HG02623 (cell line): ENCODE results near the gene LAMA5.

ENCODE experiments used
- ATAC-seq: cut with Tn5 transposase; IDR thresholded peaks from one replicate; pipeline ENCODE4 v1.9.1; 2021; ENCODE audit warnings: moderate library complexity; ENCODE audit not compliant: unreplicated experiment

The LAMA5 gene, protein sequence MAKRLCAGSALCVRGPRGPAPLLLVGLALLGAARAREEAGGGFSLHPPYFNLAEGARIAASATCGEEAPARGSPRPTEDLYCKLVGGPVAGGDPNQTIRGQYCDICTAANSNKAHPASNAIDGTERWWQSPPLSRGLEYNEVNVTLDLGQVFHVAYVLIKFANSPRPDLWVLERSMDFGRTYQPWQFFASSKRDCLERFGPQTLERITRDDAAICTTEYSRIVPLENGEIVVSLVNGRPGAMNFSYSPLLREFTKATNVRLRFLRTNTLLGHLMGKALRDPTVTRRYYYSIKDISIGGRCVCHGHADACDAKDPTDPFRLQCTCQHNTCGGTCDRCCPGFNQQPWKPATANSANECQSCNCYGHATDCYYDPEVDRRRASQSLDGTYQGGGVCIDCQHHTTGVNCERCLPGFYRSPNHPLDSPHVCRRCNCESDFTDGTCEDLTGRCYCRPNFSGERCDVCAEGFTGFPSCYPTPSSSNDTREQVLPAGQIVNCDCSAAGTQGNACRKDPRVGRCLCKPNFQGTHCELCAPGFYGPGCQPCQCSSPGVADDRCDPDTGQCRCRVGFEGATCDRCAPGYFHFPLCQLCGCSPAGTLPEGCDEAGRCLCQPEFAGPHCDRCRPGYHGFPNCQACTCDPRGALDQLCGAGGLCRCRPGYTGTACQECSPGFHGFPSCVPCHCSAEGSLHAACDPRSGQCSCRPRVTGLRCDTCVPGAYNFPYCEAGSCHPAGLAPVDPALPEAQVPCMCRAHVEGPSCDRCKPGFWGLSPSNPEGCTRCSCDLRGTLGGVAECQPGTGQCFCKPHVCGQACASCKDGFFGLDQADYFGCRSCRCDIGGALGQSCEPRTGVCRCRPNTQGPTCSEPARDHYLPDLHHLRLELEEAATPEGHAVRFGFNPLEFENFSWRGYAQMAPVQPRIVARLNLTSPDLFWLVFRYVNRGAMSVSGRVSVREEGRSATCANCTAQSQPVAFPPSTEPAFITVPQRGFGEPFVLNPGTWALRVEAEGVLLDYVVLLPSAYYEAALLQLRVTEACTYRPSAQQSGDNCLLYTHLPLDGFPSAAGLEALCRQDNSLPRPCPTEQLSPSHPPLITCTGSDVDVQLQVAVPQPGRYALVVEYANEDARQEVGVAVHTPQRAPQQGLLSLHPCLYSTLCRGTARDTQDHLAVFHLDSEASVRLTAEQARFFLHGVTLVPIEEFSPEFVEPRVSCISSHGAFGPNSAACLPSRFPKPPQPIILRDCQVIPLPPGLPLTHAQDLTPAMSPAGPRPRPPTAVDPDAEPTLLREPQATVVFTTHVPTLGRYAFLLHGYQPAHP (N-terminal part only)

DNA sequence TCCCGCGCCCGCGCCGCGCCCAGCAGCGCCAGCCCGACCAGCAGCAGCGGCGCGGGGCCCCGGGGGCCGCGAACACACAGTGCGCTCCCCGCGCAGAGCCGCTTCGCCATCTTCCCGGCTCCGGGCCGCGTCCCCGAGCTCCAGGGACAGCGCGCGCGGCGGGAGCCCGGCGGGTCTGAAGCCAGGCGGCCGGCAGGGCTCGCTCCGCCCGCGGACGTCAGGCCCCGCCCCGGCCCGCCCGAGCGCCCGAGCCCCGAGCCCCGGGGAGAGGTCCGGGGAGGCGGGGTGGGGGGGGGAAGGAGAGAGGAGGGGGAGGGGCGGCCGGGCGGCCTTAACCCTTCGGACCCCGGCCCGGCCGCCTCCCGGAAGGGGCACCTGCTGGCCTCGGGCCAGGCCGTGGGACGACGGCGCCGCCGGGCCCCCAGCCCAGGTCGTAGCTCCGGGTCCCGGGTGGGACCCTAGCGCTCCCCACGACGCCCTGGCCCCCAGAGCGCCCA, at the start of gene LAMA5:
Gene LAMA5, minus strand, starts transcription at position 177 of the 497 bp plus-strand sequence. Its CDS starts 67 bp downstream, at position 110.
- ATAC-seq: no peak

DNA sequence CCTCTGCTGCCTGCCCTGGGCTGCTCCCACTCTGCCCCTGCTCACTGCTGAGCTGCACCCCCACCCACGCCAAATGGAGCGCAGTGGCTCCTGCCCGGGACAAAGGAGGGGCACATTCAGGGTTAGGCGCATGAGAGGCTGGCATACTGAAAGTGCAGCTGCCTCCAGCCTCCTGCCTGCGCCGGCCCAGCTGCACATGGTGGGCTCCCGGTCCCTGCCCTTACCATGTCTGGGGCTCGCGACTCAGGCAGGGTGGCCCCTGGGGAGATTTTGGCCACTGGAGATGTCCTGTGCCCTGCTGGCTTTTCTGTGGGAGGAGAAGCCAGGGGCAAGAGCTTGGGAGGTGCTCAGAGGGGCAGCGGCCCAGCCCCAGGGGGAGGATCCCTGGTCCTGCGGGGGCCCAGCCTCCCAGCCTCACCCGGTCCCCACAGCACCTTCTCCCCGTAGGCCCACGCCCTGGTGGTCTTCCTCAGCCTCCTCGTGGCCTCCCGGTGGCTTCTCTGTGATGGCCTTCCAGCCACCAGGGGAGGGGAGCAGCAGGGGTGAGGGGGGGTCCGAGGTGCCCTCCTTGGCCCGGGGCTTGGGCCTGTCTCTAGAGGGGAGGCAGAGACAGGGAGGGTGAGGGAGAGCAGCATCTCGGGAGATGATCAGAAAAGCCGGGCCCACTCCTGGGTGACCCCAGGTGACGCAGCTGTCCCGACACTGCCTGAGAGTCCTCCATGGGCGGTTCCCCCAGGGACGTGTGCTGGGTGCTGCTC, 48.4 kb upstream of the LAMA5 start:
- ATAC-seq: no peak

DNA sequence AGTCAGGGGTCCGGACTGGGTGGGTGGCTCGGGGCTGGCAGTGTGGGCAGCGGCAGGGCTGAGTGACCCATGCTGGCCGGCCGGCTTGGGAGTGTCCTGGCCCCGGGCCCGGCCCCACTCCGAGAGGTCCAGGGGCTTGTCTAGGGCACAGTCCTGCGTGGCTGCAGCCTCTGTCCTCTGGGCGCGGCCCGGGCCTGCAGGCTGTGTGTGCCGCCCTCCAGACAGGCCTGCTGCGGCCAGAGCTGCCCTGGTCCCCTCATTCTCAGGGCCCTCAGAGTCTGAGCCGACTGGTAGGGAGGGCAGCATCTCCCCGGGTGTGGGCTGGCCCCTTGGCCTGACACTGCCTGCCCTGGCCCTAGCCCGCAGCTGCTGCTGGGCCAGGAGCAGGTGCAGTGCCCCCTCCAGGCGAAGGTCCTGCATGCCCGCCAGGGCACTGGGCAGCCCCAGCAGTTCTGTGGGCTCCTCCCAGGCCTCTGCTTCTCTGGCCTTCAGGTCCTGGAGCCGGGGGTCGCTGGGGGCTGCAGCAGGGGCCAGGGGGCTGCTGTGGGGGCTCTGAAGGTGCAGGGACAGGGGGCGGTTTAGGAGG, 46.9 kb upstream of the LAMA5 start:
- no peak for ATAC-seq

DNA sequence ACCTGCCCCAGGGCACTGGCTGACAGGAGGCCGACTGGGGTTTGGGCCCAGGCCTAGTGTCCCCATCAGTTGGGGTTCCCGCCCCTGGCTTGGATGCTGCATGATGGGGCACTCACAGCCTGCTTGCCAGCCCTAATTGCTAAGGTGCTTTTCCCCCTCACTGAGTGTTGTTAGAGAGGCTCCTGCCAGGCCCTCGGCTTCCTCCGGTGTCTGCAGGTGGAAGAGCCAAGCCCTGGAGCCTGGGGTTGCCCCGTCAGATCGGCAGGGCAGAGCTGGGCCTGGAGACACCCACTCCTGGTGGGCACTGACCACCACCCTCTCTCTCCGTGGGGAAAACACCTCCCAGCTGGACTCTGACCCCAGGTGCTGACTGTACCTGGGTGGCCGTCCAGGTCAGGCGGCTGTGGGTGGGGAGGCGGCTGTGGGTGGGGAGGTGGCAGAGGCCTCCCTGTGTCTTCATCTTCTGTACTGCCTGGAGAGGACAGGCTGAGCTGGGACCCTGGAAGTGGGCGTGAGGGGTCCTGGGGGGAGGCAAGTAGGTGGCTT, 46.0 kb upstream of the LAMA5 start:
- no peak for ATAC-seq

DNA sequence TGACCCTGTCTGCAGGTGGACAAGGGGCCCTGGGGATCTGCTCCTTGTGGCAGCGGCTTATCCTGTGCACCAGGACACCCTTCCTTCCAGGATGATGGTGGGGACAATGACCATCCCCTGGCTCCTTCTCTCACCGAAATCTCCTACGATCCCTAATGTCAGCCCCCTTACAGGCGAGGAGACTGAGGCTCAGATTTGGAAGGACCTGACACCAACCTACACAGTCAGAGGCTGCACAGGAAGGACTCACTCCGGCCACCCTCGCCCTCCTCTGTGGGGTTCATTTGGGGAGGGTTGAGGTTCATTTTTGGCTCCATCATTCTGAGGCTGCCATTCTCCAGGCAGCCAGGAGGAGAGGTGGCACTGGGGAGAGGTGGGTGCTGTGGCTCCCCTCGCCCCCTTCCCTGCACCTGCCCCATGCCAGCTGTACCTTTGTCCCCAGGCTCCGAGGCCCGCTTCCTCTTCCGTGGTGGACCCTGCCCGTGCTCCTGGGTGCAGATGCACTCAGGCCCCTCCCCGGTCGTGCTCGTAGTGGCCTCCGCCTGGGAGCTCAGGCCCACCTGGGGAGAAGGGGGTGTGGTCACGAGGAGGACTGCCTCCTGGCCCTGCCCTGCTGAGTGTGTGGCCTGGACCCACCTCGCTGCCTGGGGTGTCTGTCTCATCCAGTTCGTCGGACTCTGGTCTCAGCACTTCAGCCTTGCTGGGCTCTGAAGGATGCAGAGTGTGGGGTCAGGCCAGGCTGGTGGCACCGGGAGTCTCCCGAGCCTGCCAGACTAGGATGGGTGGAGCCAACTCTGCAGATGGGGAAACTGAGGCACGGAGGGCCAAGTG, 45.3 kb upstream of the LAMA5 start:
- ATAC-seq: no peak

DNA sequence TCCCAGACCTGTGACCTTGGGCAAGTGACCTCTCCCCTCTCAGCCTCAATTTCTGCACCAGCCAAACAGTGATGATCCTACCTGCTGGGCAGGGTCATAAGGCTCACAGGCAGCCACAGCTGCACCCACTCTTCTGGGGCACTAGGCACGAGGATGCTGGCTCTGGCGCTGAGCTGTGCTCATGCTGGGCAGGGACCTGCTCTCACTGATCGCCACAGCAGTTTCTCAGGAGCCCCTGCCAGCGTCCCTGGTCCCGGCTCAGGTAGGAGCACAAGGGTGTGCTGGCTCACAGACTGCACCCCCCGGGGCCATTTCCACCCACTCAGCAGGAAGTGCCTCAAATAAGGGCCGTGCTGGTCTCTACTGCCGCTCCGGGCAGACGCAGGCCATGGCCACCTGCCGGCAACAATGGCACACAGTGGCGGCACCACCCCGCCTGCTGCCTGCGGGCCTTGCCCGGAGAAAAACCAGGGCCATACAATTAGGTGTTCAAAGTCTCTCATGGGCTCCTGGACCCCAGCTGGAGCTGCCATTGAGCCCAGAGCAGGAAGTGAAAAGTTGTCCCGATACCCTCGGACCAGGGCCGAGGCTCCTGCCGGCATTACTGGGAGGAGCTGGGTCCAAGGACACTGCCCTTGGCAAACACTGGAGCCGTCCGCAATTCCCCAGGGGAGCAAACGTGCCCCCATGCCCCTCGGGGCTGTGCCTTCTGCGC, 44.5 kb upstream of the LAMA5 start:
- no peak for ATAC-seq

DNA sequence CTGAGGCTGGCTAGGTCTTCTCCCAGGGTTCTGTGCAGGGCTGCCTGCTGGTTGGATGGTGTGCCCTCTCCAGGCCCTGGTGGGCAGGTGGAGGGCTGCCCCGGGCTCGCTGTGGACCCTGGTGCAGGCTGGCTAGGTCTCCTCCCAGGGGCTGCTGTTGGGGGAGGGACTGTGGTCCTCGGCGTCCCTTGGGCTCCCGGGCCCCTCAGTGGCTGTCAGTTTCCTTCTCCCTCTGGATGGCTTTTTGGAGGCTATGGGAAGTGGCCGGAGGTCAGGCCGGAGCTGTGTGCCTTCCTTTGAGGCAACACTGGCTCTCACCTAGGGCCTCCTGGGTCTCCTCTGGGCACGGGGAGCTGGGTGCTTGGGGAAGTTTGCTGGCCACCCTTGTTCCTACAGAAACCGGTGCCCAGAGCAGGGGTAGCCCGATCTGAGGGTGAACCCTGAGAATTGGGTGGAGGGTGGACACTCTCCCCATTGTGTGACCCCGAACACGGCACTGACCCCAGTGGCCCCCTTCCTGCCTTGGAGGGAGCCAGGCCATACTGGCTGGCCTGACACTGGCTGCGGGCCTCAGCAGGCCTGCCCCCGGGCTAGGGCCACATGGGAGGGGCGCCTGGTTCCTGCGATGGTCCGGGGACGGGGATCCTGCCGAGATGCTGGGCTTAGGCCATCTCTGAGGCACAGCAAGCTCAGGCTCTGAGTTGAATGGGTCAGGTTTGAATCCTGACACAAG, 43.8 kb upstream of the LAMA5 start:
- ATAC-seq: no peak

DNA sequence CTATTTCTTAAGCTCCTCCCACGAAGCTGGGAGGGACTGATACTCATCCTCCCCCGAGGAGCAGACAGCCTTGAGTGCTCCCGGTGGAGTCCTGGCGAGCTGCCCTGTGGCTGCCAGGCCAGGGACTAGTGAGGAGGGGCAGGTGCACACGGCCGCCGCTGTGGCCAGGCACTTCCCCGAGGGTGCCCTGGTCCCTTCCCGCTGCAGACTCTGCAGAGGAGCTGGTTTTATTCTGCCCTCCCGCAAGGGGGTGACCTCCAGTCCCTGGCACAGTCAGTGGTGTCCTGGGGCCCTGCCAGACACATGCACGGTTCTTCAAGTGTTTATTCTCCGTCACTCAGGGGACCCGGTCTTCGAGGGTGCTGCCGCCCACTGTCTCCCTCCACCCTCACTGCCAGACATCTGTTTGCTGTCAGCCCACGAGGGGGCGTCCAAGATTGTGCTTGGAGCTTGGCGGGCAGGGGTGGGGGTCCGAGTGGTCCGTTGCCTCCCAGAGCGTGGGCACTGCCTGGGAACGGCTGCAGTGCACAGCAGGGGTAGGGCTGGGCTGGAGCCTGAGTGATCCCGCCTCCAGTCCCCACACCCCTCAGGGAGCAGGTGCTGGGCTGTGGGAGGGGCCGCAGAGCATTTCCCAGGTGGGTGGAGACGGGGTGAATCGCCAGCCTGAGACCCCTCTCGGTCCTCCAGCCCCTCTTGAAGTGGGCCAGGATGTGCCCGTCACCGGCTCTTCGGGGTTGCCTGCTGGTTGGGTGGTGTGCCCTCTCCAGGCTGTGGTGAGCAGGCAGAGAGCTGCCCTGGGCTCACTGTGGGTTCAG, 43.0 kb upstream of the LAMA5 start:
- ATAC-seq: no peak

DNA sequence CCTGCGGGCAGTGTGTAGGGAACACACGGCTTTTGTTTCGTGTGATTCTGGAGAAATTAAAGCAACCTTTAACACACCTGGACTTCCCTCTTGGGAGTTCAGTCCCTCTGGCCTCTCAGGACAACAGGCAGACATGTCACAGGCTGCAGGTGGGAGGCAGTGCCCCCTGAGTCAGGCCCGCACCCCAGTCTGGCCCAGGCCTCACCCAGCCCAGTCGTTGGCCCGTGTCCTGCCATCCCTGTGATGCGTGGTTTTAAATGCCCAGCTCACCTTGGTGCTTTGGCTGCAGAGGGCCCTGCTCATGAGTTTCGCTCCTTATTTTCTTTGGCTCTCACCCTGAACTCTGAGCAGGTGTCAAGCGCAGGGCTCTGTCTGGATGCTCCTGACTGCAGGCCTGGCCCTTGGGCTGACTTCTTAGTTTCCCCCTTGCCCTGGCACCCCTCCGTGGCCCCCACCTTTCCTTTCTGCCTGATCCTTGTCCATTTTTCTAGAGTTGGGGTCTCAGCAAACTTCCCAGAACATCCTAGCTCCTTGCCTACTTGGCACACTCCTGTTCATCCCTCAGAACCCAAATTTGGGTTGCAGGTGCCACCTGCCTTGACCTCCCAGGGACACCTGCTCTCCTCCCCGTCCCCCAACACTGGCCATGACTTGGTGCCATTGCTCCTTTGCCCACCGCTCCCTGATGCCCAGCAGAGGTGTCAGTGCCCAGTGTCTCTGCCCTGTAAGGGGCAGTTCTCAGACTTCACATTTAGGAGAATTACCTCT, 42.2 kb upstream of the LAMA5 start:
- no peak for ATAC-seq

DNA sequence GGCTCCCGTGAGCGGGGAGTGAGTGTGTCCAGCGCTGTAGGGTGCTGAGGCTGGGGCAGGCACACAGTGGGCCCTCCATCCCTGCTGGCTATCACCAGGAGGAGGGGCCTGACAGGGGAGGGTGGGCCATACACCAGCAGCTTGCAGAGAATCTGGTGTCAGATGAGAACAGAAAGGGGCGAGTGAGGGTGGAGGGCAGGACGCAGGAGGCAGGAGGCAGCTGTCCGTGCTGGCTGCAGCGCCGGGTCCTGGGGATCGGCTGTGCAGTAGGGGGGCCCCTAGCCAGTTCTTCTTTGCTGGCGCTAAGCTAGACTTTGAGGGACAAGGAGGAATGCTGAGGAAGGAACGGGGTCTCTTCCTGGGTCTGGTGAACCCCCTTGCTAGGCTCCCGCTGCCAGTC, 41.5 kb upstream of the LAMA5 start:
- ATAC-seq: no peak

DNA sequence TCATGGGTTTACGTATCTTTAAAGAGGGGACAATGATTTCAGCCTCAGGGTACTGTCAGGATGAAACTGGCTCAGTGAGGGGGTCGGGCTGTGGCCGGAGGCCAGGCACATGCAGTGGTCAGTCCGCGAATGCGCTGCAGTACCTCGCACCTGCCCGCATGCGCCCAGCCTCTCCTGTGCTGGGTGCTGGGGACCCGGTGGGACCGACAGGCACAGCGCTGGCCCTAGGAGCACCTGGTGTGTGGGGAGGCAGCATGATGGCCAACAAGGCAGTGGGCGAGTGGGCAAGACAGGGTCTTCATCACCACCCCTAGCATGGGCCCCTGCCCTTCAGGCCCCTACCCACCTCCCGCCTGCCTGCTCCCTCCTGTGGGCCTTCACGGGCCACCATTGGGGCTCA, 40.9 kb upstream of the LAMA5 start:
- ATAC-seq: no peak

DNA sequence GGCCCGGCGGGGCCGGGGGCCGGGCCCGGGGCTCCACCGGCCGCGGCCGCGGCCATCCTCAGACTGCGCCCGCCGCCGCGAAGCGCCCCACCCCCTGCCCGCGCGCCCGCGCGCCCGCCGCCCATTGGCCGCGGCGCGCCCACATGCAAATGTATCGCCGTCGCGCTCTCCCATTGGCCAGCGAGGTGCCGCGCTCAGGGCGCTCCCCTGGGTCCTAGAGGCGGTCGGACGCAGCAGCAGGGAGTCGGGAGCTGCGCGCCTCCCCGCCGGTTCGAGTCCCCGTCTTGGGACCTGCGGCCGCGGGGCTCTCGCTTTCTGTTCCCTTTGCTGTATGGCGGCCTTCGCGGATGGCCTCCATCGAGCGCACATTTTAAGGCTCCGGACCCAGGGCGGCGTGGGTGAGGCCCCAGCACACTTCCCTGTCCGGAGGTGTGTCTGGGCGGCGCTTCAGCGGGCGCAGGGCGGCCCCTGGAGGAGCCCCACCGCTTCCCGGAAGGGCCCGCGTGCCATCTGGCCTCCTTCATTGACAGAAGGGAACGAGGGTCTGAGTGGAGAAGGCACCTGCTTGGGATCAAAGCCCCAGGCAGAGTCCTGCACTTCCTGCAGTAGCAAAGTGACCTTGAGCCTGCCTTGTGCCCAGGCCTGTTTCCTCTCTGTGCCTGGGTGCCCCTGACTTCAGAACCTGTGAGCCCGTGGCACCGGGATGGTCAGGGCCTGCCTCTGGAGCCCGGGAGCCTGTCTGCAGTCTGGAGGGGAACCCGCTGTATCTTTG, 40.3 kb upstream of the LAMA5 start, which contains the start of gene CABLES2:
Gene CABLES2, minus strand, starts transcription at position 65 of the 772 bp plus-strand sequence. Its CDS starts 9 bp downstream, at position 56.
- ATAC-seq: peak; percentile 80

DNA sequence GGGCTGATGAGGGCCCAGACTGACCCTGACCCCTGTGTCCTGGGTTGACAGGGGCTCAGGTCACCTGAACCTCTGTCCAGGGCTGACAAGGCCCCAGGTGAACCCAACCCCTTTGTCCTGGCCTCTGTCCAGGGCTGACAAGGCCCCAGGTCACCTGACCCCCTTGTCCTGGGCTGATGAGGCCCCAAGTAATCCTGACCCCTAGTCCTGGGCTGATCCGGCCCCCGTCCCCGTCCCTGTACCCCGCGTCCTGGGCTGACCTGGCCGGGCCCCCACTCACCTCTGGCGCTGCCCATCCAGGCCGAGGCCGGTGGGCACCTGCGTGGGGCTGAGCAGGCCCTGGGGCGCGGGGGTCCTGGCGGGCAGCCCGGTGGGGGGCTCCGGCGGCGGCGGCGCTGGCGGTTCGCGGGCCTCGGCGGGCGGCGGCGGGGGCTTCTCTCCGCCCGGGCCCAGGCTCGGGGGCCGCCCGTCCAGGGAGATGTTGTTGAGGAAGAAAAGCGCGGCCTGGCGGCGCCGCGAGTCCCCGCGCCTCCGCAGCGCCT, 39.6 kb upstream of the LAMA5 start:
- no peak for ATAC-seq

DNA sequence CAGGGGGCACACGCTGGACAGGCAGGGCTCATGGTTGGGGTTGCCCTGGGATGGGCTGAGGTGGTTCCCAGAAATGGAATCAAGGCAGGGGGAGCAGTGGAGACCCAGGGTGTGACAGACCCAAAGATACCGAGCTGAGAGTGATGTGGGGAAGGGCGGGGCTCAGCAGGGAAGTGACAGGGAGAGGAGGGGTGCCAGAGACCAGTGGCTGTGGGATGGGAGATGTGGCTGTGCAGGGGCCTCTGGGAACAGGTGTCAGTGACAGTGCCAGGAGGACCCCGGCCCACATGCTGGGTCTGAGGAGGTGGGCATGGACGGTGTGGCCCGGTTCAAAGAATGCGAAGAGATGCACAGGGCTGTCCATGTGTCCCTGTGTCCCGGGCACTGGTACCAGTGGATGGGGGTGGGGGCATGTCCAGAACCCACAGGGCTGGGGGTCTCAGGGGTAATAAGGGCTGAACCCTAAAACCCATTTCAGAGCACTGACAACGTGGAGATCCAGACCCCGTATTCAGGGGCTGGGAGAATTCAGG, 38.9 kb upstream of the LAMA5 start:
- ATAC-seq: no peak
